Sigmoid colon (tissue), 7 donors: Measurements from ENCODE around the gene ICE1. TPM values are rescaled to one million over a fixed set of nuclear protein-coding genes. Genes with fewer than 3 reads are reported as not detected.

Experiments
- DNase-seq: peaks from one replicate; pipeline ENCODE4 v3.0.0-alpha.2; 2019
- H3K27ac ChIP-seq, 4 donors: fragments of 200-600 bp; sonication (generic); one replicate each; pipeline ENCODE4 v1.5.1; 2016 to 2019; ENCODE audit warnings: mild to moderate bottlenecking in 1 of 4
- H3K27me3 ChIP-seq, 3 donors: fragments of 200-600 bp; sonication (generic); one replicate each; pipeline ENCODE4 v1.5.1; 2019; ENCODE audit warnings: mild to moderate bottlenecking in 1 of 3
- H3K36me3 ChIP-seq, 4 donors: fragments of 200-600 bp; sonication (generic); one replicate each; pipeline ENCODE4 v1.5.1; 2016 to 2019
- H3K4me1 ChIP-seq, 4 donors: fragments of 200-600 bp; sonication (generic); one replicate each; pipeline ENCODE4 v1.5.1; 2017 to 2019
- H3K4me3 ChIP-seq, 4 donors: fragments of 200-600 bp; sonication (generic); one replicate each; pipeline ENCODE4 v1.5.1; 2017 to 2019; ENCODE audit warnings: mild to moderate bottlenecking in 2 of 4, moderate library complexity in 1 of 4
- H3K9me3 ChIP-seq, 4 donors: fragments of 200-600 bp in 3 of 4; sonication (generic) in 3 of 4; one replicate each; pipeline versions ENCODE4 v1.5.1 to v1.6.1; 2013 to 2019
- CTCF ChIP-seq, 4 experiments: fragments of 450-650 bp in 3 of 4; fragments of 200-600 bp in 1 of 4; IDR thresholded peaks; one replicate each; pipeline ENCODE4 v1.5.1; 2016 to 2019; ENCODE audit warnings: antibody characterized with exemption in 4 of 4, mild to moderate bottlenecking in 3 of 4, moderate library complexity in 2 of 4
- EP300 ChIP-seq, 4 donors: sonication (generic); formaldehyde crosslinking; IDR thresholded peaks; one replicate each; pipeline ENCODE4 v1.6.1; 2017; ENCODE audit warnings: antibody characterized with exemption in 4 of 4
- POLR2A ChIP-seq, 2 donors: fragments of 450-650 bp; IDR thresholded peaks; one replicate each; pipeline ENCODE4 v1.6.1; 2016; ENCODE audit warnings: antibody characterized with exemption in 2 of 2, mild to moderate bottlenecking in 2 of 2, moderate library complexity in 2 of 2
- POLR2AphosphoS5 ChIP-seq, 4 donors: sonication (generic); formaldehyde crosslinking; IDR thresholded peaks; one replicate each; pipeline ENCODE4 v1.6.1; 2017; ENCODE audit warnings: antibody characterized with exemption in 4 of 4
- WGBS, 2 donors: extraction: QIAGEN DNeasy Blood & Tissue Kit; methylation state at CpG; one replicate each; pipeline ENCODE4 v1.1.7; 2013; 5-methylcytosine and 5-hydroxymethylcytosine counted together
- intact Hi-C: fragments of 100-400 bp; cut with DNase I; formaldehyde crosslinking; loops from one replicate; pipeline ENCODE4 v1.15.1; 2023
- polyA plus RNA-seq, 3 donors: library from polyadenylated mRNA; stranded (reverse); fragments of 200-250 nt; gene quantifications; one replicate each; pipeline ENCODE4 v1.2.3, GENCODE V29; 2013
- total RNA-seq, 4 donors: library from RNA; depleted of rRNA; stranded (reverse); fragments of >200 nt; gene quantifications; one replicate each; pipeline ENCODE4 v1.1.0, GENCODE V29; 2016
- donor health status: healthy with polysubstance abuse.
- donor health status: Bipolar disorder and iron deficiency.
- donor health status: healthy.

ICE1 gene
- total and polyA plus RNA-seq, 7 donors: 4.4 to 32.6 (median 28.1) TPM

GRCh38 chr5:5377780-5378179 lies 44.7 kb upstream of the ICE1 start:
- no peak for DNase-seq
- no peaks in the 10 kb centered on the region for H3K4me1 ChIP-seq
- 91 to 92% methylated on average over 6 of the region's 6 CpGs for WGBS, 2 donors
- no peak overlapping the region for H3K4me3 ChIP-seq
- no peaks in the 10 kb centered on the region for H3K9me3 ChIP-seq
- TF ChIP-seq CTCF (IDR thresholded peaks at IDR 0.05) (no peak), POLR2A (IDR thresholded peaks at IDR 0.05) (no peak), POLR2AphosphoS5 (IDR thresholded peaks at IDR 0.05) (no peak), EP300 (IDR thresholded peaks at IDR 0.05) (no peak)
- no peaks in the 10 kb centered on the region for H3K36me3 ChIP-seq
- intact Hi-C loops: no loop called here
- no peak overlapping the region for H3K27ac ChIP-seq
- H3K27me3 ChIP-seq: no peaks in the 10 kb centered on the region

GRCh38 chr5:5378531-5378930 lies 43.9 kb upstream of the ICE1 start:
- 86 to 89% methylated on average over 3 of the region's 3 CpGs for WGBS, 2 donors
- no peaks in the 10 kb centered on the region for H3K36me3 ChIP-seq
- no peak for DNase-seq
- TF ChIP-seq POLR2A (IDR thresholded peaks at IDR 0.05): no peak
- no peak for TF ChIP-seq EP300 (IDR thresholded peaks at IDR 0.05)
- no peak for TF ChIP-seq CTCF (IDR thresholded peaks at IDR 0.05)
- TF ChIP-seq POLR2AphosphoS5 (IDR thresholded peaks at IDR 0.05): no peak
- no peak overlapping the region for H3K27ac ChIP-seq
- H3K4me3 ChIP-seq: no peak overlapping the region
- no peaks in the 10 kb centered on the region for H3K9me3 ChIP-seq
- no peaks in the 10 kb centered on the region for H3K27me3 ChIP-seq
- no peaks in the 10 kb centered on the region for H3K4me1 ChIP-seq
- intact Hi-C loops: no loop called here

GRCh38 chr5:5380298-5380697 lies 42.2 kb upstream of the ICE1 start:
- intact Hi-C loops: no loop called here
- WGBS, 2 donors: 89 to 91% methylated on average over 6 of the region's 6 CpGs
- DNase-seq: no peak

GRCh38 chr5:5381310-5381913 lies 41.1 kb upstream of the ICE1 start:
- 29 to 70% methylated on average over 9 of the region's 9 CpGs for WGBS, 2 donors
- H3K36me3 ChIP-seq: no peaks in the 10 kb centered on the region
- TF ChIP-seq POLR2A (IDR thresholded peaks at IDR 0.05) (no peak), POLR2AphosphoS5 (IDR thresholded peaks at IDR 0.05) (no peak), EP300 (IDR thresholded peaks at IDR 0.05) (no peak), CTCF (IDR thresholded peaks at IDR 0.05) (no peak)
- H3K4me3 ChIP-seq: no peak overlapping the region
- H3K9me3 ChIP-seq: no peaks in the 10 kb centered on the region
- intact Hi-C loops: no loop called here
- no peaks in the 10 kb centered on the region for H3K27me3 ChIP-seq
- DNase-seq: no peak
- no peaks in the 10 kb centered on the region for H3K4me1 ChIP-seq
- no peak overlapping the region for H3K27ac ChIP-seq

More at GRCh38 chr5:5380298-5380697, 42.2 kb upstream of the ICE1 start:
- no peak overlapping the region for H3K27ac ChIP-seq
- TF ChIP-seq EP300 (IDR thresholded peaks at IDR 0.05) (no peak), CTCF (IDR thresholded peaks at IDR 0.05) (no peak), POLR2AphosphoS5 (IDR thresholded peaks at IDR 0.05) (no peak), POLR2A (IDR thresholded peaks at IDR 0.05) (no peak)
- no peaks in the 10 kb centered on the region for H3K36me3 ChIP-seq
- H3K9me3 ChIP-seq: no peaks in the 10 kb centered on the region
- H3K4me3 ChIP-seq: no peak overlapping the region
- H3K4me1 ChIP-seq: no peaks in the 10 kb centered on the region
- H3K27me3 ChIP-seq: no peaks in the 10 kb centered on the region

GRCh38 chr5:5383461-5383860 lies 39.0 kb upstream of the ICE1 start:
- H3K9me3 ChIP-seq: no peaks in the 10 kb centered on the region
- H3K27me3 ChIP-seq: no peaks in the 10 kb centered on the region
- no peak for TF ChIP-seq POLR2AphosphoS5 (IDR thresholded peaks at IDR 0.05)
- TF ChIP-seq POLR2A (IDR thresholded peaks at IDR 0.05): no peak
- no peak for TF ChIP-seq EP300 (IDR thresholded peaks at IDR 0.05)
- no peak for TF ChIP-seq CTCF (IDR thresholded peaks at IDR 0.05)
- 84 to 85% methylated on average over 5 of the region's 5 CpGs for WGBS, 2 donors
- DNase-seq: no peak
- intact Hi-C loops: no loop called here
- no peak overlapping the region for H3K4me3 ChIP-seq
- no peaks in the 10 kb centered on the region for H3K36me3 ChIP-seq
- no peak overlapping the region for H3K27ac ChIP-seq
- no peaks in the 10 kb centered on the region for H3K4me1 ChIP-seq
